H1 (cell line): Measurements from ENCODE around the gene ATP9B. TPM values are rescaled to one million over a fixed set of nuclear protein-coding genes. Genes with fewer than 3 reads are reported as not detected.

Experiments
- CTCF ChIA-PET: fragments of 300-600 bp; sonication (Branson Sonifier 250); formaldehyde crosslinking; loops from one replicate; lab custom pipeline; 2021; ENCODE audit not compliant: partially characterized antibody; lab: Charles Lee
- POLR2A ChIA-PET: fragments of 300-600 bp; sonication (Branson Sonifier 250); formaldehyde crosslinking; loops from one replicate; lab custom pipeline; 2021; ENCODE audit warnings: inconsistent platforms; ENCODE audit not compliant: partially characterized antibody; lab: Charles Lee
- DNase-seq, 2 experiments: peaks; one replicate each; pipeline versions ENCODE4 v3.0.0 to v3.0.0-alpha.2; 2010 to 2022; ENCODE audit warnings: low spot score in 2 of 2, low read depth in 1 of 2, mixed read lengths in 1 of 2
- FAIRE-seq: peaks from 2 replicates; lab custom pipeline; 2011; peaks lifted over from hg19 to GRCh38; lab: Jason Lieb, UNC
- H2AFZ ChIP-seq: 2 replicates; pipeline ENCODE4 v1.8.1; 2012; ENCODE audit warnings: low read length, inconsistent platforms
- H2AK5ac ChIP-seq: 2 replicates; pipeline ENCODE4 v1.6.1; 2013; ENCODE audit warnings: low read depth, low read length
- H2BK120ac ChIP-seq: replicated peaks from 2 replicates; pipeline ENCODE3; 2013; ENCODE audit warnings: low read depth, low read length, inconsistent platforms
- H2BK12ac ChIP-seq: 2 replicates; pipeline ENCODE4 v1.6.1; 2013; ENCODE audit warnings: low read depth, low read length
- H2BK15ac ChIP-seq: 2 replicates; pipeline ENCODE4 v1.6.1; 2013; ENCODE audit warnings: low read length
- H2BK20ac ChIP-seq: 2 replicates; pipeline ENCODE4 v1.6.1; 2013; ENCODE audit warnings: low read length
- H2BK5ac ChIP-seq: 2 replicates; pipeline ENCODE4 v1.6.1; 2013; ENCODE audit warnings: low read depth, low read length
- H3K14ac ChIP-seq: 2 replicates; pipeline ENCODE4 v1.6.1; 2013; ENCODE audit warnings: inconsistent platforms; ENCODE audit not compliant: insufficient read length
- H3K18ac ChIP-seq: 2 replicates; pipeline ENCODE4 v1.6.1; 2013; ENCODE audit warnings: low read length; ENCODE audit errors: extremely low read depth
- H3K23ac ChIP-seq: 2 replicates; pipeline ENCODE4 v1.6.1; 2013; ENCODE audit warnings: inconsistent platforms; ENCODE audit not compliant: insufficient read length
- H3K23me2 ChIP-seq: 2 replicates; pipeline ENCODE4 v1.6.1; 2013; ENCODE audit warnings: low read depth, low read length
- H3K27ac ChIP-seq: 2 replicates; pipeline ENCODE4 v1.6.1; 2011; ENCODE audit warnings: low read depth, low read length, inconsistent platforms
- H3K27me3 ChIP-seq, 4 experiments: replicated peaks in 1 of 4; 1 replicate in 1 of 4; 2 replicates in 3 of 4; pipeline versions ENCODE4 v1.6.1 to v1.8.1; 2011 to 2013; ENCODE audit warnings: low read length in 3 of 4, mild to moderate bottlenecking in 3 of 4, inconsistent platforms in 2 of 4, mixed read lengths in 2 of 4, moderate library complexity in 1 of 4; ENCODE audit not compliant: control insufficient read depth in 3 of 4, insufficient read depth in 3 of 4; ENCODE audit errors: extremely low read depth in 1 of 4
- H3K36me3 ChIP-seq, 4 experiments: 2 replicates each; pipeline versions ENCODE4 v1.6.1 to v1.8.1; 2011 to 2013; ENCODE audit warnings: mild to moderate bottlenecking in 4 of 4, low read length in 3 of 4, moderate library complexity in 2 of 4, control low read depth in 1 of 4, inconsistent platforms in 1 of 4; ENCODE audit not compliant: insufficient read depth in 4 of 4, control insufficient read depth in 2 of 4
- H3K4ac ChIP-seq: replicated peaks from 2 replicates; pipeline ENCODE3; 2013; ENCODE audit warnings: low read length, low read depth, mixed read lengths, inconsistent platforms; ENCODE audit not compliant: insufficient read length
- H3K4me1 ChIP-seq, 4 experiments: replicated peaks in 1 of 4; 1 replicate in 1 of 4; 2 replicates in 3 of 4; pipeline versions ENCODE4 v1.6.1 to v1.8.1; 2011 to 2013; ENCODE audit warnings: low read length in 3 of 4, inconsistent platforms in 2 of 4, mixed read lengths in 1 of 4; ENCODE audit not compliant: insufficient read depth in 4 of 4, control insufficient read depth in 3 of 4
- H3K4me2 ChIP-seq, 2 experiments: 2 replicates each; pipeline versions ENCODE4 v1.6.1 to v1.8.1; 2011 to 2013; ENCODE audit warnings: low read depth in 2 of 2, low read length in 2 of 2, control low read depth in 1 of 2, inconsistent platforms in 1 of 2, mild to moderate bottlenecking in 1 of 2; ENCODE audit not compliant: insufficient read depth in 1 of 2
- H3K4me3 ChIP-seq, 4 experiments: fragments of 200-600, 300-600 bp in 1 of 4; sonication (generic), shearing (Covaris generic), sonication (Bioruptor Twin) in 1 of 4; 2 replicates each; pipeline versions ENCODE4 v1.5.1 to v1.8.1; 2011 to 2016; ENCODE audit warnings: low read length in 4 of 4, low read depth in 3 of 4, control low read depth in 2 of 4, inconsistent platforms in 2 of 4, mild to moderate bottlenecking in 2 of 4, mixed read lengths in 1 of 4, moderate library complexity in 1 of 4; ENCODE audit not compliant: insufficient read depth in 2 of 4; ENCODE audit errors: extremely low read depth in 1 of 4
- H3K56ac ChIP-seq: replicated peaks from 2 replicates; pipeline ENCODE3; 2013; ENCODE audit warnings: low read depth, mild to moderate bottlenecking, mixed read lengths, low read length, inconsistent platforms; ENCODE audit not compliant: insufficient read length
- H3K79me1 ChIP-seq: 2 replicates; pipeline ENCODE4 v1.6.1; 2013; ENCODE audit warnings: low read depth, low read length, control low read depth
- H3K79me2 ChIP-seq, 2 experiments: 2 replicates each; pipeline versions ENCODE4 v1.6.1 to v1.8.1; 2012 to 2013; ENCODE audit warnings: low read length in 2 of 2, mild to moderate bottlenecking in 2 of 2, inconsistent platforms in 1 of 2; ENCODE audit not compliant: insufficient read depth in 2 of 2, control insufficient read depth in 1 of 2
- H3K9ac ChIP-seq, 4 experiments: replicated peaks in 1 of 4; 1 replicate in 1 of 4; 2 replicates in 3 of 4; pipeline versions ENCODE4 v1.6.1 to v1.8.1; 2011 to 2013; ENCODE audit warnings: low read depth in 3 of 4, low read length in 3 of 4, control low read depth in 2 of 4, mild to moderate bottlenecking in 2 of 4, moderate library complexity in 2 of 4, inconsistent platforms in 1 of 4; ENCODE audit errors: extremely low read depth in 1 of 4
- H3K9me3 ChIP-seq, 2 experiments: 2 replicates each; pipeline versions ENCODE4 v1.6.1 to v1.8.1; 2012 to 2013; ENCODE audit warnings: mild to moderate bottlenecking in 2 of 2, moderate library complexity in 2 of 2, control low read depth in 1 of 2, inconsistent platforms in 1 of 2, low read depth in 1 of 2, low read length in 1 of 2, mixed read lengths in 1 of 2; ENCODE audit not compliant: insufficient read depth in 2 of 2
- H4K20me1 ChIP-seq, 2 experiments: replicated peaks in 1 of 2; 2 replicates each; pipeline versions ENCODE3 to v1.8.1; 2011 to 2013; ENCODE audit warnings: inconsistent platforms in 2 of 2, low read length in 2 of 2, mild to moderate bottlenecking in 1 of 2; ENCODE audit not compliant: insufficient read depth in 2 of 2, control insufficient read depth in 1 of 2
- H4K5ac ChIP-seq: 2 replicates; pipeline ENCODE4 v1.6.1; 2013; ENCODE audit warnings: low read length, low read depth, mixed read lengths, inconsistent platforms; ENCODE audit not compliant: insufficient read length
- H4K8ac ChIP-seq: 2 replicates; pipeline ENCODE4 v1.8.0; 2013; ENCODE audit warnings: mild to moderate bottlenecking, moderate library complexity, low read length, inconsistent platforms; ENCODE audit not compliant: insufficient read depth; ENCODE audit errors: extremely low read depth
- H4K91ac ChIP-seq: replicated peaks from 2 replicates; pipeline ENCODE3; 2013; ENCODE audit warnings: low read length, mixed read lengths, inconsistent platforms; ENCODE audit not compliant: insufficient read length
- BCL11A ChIP-seq, 2 experiments: IDR thresholded peaks; one replicate each; pipeline ENCODE4 v1.6.1; 2011; ENCODE audit warnings: low read depth in 2 of 2, low read length in 2 of 2, mild to moderate bottlenecking in 2 of 2
- EGR1 ChIP-seq: IDR thresholded peaks from 2 replicates; pipeline ENCODE4 v1.6.1; 2011; ENCODE audit warnings: low read depth, low read length, borderline replicate concordance
- USF2 ChIP-seq: IDR thresholded peaks from 2 replicates; pipeline ENCODE4 v1.6.1; 2011; ENCODE audit warnings: low read length, improper control_type of control experiment
- WGBS, 2 experiments: shearing (Covaris generic) in 1 of 2; methylation state at CpG; one replicate each; pipeline versions ENCODE4 v1.1.6 to v1.1.7; 2013 to 2015; ENCODE audit warnings: low lambda C conversion rate in 2 of 2, mixed read lengths in 2 of 2, inconsistent platforms in 1 of 2, low coverage in 1 of 2, missing lambda C conversion rate in 1 of 2; ENCODE audit not compliant: insufficient replicate concordance in 2 of 2, insufficient coverage in 1 of 2, insufficient read length in 1 of 2; ENCODE audit errors: extremely low coverage in 1 of 2, missing lambda C conversion rate in 1 of 2; 5-methylcytosine and 5-hydroxymethylcytosine counted together
- polyA plus RNA-seq, 7 experiments: library from polyadenylated mRNA; depleted of rRNA in 3 of 7; stranded (reverse) in 5 of 7; unstranded in 2 of 7; fragments of >200 nt in 5 of 7; fragments of 200-250 nt in 2 of 7; gene quantifications; 1 replicate in 5 of 7; 2 replicates in 1 of 7; 4 replicates in 1 of 7; pipeline versions ENCODE4 v1.2.1 to v1.2.3, GENCODE V29; 2011 to 2013; ENCODE audit warnings: missing spikeins in 2 of 7, mixed read lengths in 2 of 7
- total RNA-seq: library from RNA; stranded (reverse); fragmentation: NEBNext Ultra II Directional; extraction: Animal tissue kit (Norgen Biotek cat#: 25700); gene quantifications from 2 replicates; pipeline ENCODE4 v1.2.1, GENCODE V29; 2021

Gene ATP9B
- total and polyA plus RNA-seq, 2 of the 8 experiments (the other 6 are each of a cell fraction or from before 2014, with no cell fraction given) = 15.1 to 21.7 TPM

GRCh38 chr18:79367480-79367879, 298.3 kb downstream of the ATP9B start:
- Histone ChIP-seq H3K23me2 (no peaks in the 10 kb centered on the region), H3K27ac (no peak overlapping the region), H3K27me3 (no peaks in the 10 kb centered on the region), H2BK20ac (no peak overlapping the region), H2BK120ac (no peak overlapping the region), H4K8ac (no peak overlapping the region), H3K4me2 (no peak overlapping the region), H3K4ac (no peak overlapping the region), H2BK12ac (no peak overlapping the region), H3K4me3 (no peak overlapping the region), H3K9me3 (peaks cover 0 to 3% of the 10 kb centered on the region in 2 experiments; a peak in 1 of 4 replicates), H3K4me1 (no peaks in the 10 kb centered on the region), H3K18ac (no peak overlapping the region), H4K5ac (no peak overlapping the region), H3K23ac (no peak overlapping the region), H3K14ac (no peak overlapping the region), H3K79me1 (no peaks in the 10 kb centered on the region), H3K9ac (no peak overlapping the region), H2BK15ac (no peak overlapping the region), H2AK5ac (no peak overlapping the region), H4K20me1 (peaks cover 0 to 1% of the 10 kb centered on the region in 2 experiments), H3K79me2 (no peaks in the 10 kb centered on the region), H2AFZ (no peak overlapping the region), H3K36me3 (peaks cover 0 to 6% (median 3%) of the 10 kb centered on the region in 4 experiments; a peak in 2 of 8 replicates), H2BK5ac (no peak overlapping the region), H4K91ac (no peak overlapping the region), H3K56ac (no peak overlapping the region)
- FAIRE-seq (no peak), DNase-seq (no peak)
- ChIA-PET POLR2A (no interaction called here), CTCF (interaction anchor here (0.6 kb wide), 1 partner anchor 384 kb away, joined by 3 read pairs; no protein-coding TSS in a partner anchor)
- 95% methylated on average over 7 of the region's 8 CpGs; no CpG with 5 or more reads in 1 of the 2 experiments for WGBS, 2 experiments
- TF ChIP-seq USF2 (no peak), BCL11A (IDR thresholded peaks at IDR 0.05; ENCODE audit: low read depth in 2 of 2, low read length in 2 of 2) (no peak), EGR1 (no peak)
